ENCODE measurements around the gene CTSD.
"Not testable (repeated sequence)": the region's sequence is repeated elsewhere in the genome, so short reads cannot be mapped to it uniquely, and the experiment has no call there.

The CTSD gene

DNA sequence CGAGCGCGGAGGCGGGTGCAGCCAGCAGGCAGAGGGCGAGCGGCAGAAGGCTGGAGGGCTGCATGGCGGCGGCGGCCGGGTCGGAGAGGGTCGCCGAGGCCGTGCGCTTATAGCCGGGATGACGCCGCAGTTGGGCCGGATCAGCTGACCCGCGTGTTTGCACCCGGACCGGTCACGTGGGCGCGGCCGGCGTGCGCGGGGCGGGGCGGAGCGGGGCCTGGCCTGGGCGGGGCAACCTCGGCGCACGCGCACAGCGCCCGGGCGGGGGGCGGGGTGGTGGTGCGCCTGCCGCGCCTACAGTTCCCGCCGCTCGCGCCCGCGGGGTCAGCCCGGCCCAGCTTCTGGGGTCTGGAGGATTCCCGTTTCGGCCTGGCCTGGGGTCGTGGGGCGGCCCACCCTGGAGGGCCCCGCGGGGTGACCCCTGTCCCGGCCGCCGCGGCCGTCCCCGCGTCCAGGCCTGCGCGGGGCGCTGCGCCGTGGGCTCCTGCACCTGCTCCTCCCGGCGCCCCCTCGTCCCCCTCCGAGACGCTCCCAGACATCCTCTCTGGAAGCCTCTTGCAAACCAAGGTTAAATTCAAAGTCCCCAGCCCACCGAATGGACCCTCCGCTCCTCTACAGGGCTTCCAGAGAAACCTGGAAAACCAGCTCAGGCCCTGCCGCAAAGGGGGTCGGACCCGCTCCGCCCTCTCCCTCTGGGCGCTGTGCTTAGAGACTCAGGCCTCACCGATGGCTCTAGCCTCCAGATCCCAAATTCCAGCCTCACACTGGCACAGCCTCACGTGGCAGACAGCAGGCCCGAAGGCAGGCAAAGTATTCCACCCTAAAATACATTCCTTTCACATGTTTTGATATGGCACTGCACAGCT lies at the start of gene CTSD:
Gene CTSD (minus strand): TSS at position 132 of the 866 bp plus-strand sequence. CDS start 68 bp downstream, at position 64.
- peak; percentile 90 to 91 for ATAC-seq (replicated peaks)
- H3K4me1 Mint-ChIP-seq, result peaks cover 10 to 32% of the 10 kb centered on the region in 2 donors

DNA sequence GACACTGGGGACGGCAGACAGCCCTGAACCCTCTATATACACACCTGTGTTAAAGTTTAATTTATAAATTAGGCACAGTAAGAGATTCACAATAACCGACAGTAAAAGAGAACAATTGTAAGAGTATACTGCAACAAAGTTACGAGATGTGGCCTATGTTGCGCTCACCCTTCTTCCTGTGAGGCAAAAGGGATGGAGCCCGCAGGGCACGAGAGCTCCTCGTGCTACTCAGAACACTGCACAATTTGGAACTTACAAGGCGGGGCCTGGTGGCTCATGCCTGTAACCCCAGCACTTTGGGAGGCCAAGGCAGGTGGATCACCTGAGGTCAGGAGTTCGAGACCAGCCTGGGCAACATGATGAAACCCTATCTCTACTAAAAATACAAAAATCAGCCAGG lies 49.6 kb upstream of the CTSD start:
- H3K4me3 Mint-ChIP-seq; H3K36me3 Mint-ChIP-seq; H3K9me3 Mint-ChIP-seq; ATAC-seq (replicated peaks); H3K27ac Mint-ChIP-seq; H3K4me1 Mint-ChIP-seq; DNase-seq: not testable (repeated sequence)
- H3K27me3 Mint-ChIP-seq, result peaks cover 25 to 33% of the 10 kb centered on the region in 2 donors

More for the DNA sequence above, at the start of gene CTSD:
- peaks cover 3 to 6% of the 10 kb centered on the region in 2 donors for H3K36me3 Mint-ChIP-seq
- H3K27me3 Mint-ChIP-seq, result peaks cover 0 to 5% of the 10 kb centered on the region in 2 donors
- DNase-seq, result peak; percentile 77
- peak within 1 kb of the TSS; percentile 94 to 97 for H3K4me3 Mint-ChIP-seq
- H3K9me3 Mint-ChIP-seq, result no peaks in the 10 kb centered on the region
- H3K27ac Mint-ChIP-seq, result peak within 1 kb of the TSS; percentile 96

DNA sequence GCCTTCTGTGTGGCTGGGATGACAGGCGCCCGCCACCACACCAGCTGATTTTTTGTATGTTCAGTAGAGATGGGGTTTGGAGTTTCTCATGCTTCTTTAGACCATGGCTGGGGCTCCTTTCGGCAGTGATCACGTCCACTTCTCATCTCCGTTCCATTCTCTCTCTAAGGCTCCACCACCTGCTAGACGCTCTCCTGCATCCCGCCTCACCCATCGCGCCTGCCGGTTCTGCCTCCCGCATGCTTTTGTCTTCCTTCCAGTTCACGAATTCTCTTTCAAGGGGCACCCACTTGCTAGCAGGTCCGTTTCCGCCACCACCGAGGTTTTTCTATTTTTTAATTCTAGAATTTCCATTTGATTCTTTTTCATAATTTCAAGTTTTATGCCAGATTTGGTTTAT lies 49.1 kb upstream of the CTSD start:
- Mint-ChIP-seq H3K4me1 (no peaks in the 10 kb centered on the region), H3K4me3 (no peak overlapping the region), H3K27me3 (peaks cover 28 to 38% of the 10 kb centered on the region in 2 donors), H3K27ac (no peak overlapping the region), H3K9me3 (no peaks in the 10 kb centered on the region), H3K36me3 (no peaks in the 10 kb centered on the region)
- DNase-seq, result no peak
- no peak for ATAC-seq (replicated peaks)

DNA sequence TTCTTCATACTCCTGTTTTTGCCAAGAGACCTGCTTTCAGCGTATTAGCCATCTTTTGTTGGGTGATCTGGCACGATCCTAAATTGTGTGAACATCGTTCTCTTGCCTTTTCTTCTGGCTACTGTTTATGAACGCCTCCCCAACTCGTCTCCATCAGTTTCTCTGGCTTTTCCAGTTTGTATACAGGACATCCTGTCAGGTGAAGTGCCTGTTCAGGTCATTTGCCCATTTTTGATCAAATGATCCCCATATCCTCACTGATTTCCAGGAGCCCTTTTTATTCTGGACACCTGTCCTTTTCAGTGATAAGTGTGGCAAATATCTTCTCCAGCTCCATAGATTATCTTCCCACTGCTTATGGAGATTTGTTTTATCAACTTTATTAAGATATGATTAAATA lies 48.5 kb upstream of the CTSD start:
- H3K9me3 Mint-ChIP-seq, result no peaks in the 10 kb centered on the region
- H3K4me1 Mint-ChIP-seq, result no peaks in the 10 kb centered on the region
- no peak for DNase-seq
- no peak for ATAC-seq (replicated peaks)
- H3K27me3 Mint-ChIP-seq, result peaks cover 34 to 43% of the 10 kb centered on the region in 2 donors
- no peak overlapping the region for H3K27ac Mint-ChIP-seq
- H3K4me3 Mint-ChIP-seq, result no peak overlapping the region
- no peaks in the 10 kb centered on the region for H3K36me3 Mint-ChIP-seq

GRCh38 chr11:1810761-1811160 lies 47.0 kb upstream of the CTSD start:
- DNase-seq (no peak), ATAC-seq (replicated peaks) (no peak)
- Mint-ChIP-seq H3K9me3 (no peaks in the 10 kb centered on the region), H3K4me3 (no peak overlapping the region), H3K27ac (no peak overlapping the region), H3K36me3 (no peaks in the 10 kb centered on the region), H3K27me3 (peaks cover 34 to 45% of the 10 kb centered on the region in 2 donors), H3K4me1 (no peaks in the 10 kb centered on the region)

DNA sequence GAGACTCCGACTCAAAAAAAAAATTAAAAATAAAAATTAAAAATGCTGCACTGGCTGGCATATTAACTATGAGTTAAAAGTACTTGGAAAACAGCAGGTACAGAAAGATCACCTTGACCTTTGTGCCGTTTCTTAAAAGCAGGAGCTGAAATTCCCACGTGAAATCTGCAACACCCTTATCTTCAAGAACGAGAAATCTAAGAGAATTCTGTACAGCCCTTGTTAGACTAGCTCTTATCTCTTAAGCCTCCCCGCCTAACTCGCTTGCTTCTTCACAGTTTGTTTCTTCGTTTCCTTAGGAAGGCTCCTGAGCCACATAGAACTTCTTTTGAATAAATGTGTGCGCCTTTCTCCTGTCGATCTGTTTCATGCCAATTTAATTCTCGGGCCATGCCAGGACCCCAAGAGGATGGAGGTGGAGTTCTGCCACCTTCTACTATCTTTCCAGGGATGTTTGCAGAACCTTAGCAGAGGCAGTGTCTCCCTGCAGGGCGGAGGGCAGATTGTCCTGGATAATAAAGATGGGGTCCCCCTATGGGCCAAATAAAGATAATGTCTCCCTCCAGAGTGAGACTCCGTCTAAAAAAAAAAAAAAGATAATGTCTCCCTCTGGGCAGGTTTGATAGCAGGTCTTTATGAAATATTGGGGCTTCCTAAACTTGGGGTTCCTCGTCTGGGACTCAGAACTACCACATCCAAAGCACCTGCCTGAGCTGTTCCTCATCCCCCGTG lies 43.7 kb upstream of the CTSD start:
- no peak overlapping the region for H3K4me3 Mint-ChIP-seq
- no peak for DNase-seq
- H3K36me3 Mint-ChIP-seq, result no peaks in the 10 kb centered on the region
- H3K9me3 Mint-ChIP-seq, result no peaks in the 10 kb centered on the region
- H3K27ac Mint-ChIP-seq, result no peak overlapping the region
- peaks cover 30 to 60% of the 10 kb centered on the region in 2 donors for H3K27me3 Mint-ChIP-seq
- no peak for ATAC-seq (replicated peaks)
- no peaks in the 10 kb centered on the region for H3K4me1 Mint-ChIP-seq

DNA sequence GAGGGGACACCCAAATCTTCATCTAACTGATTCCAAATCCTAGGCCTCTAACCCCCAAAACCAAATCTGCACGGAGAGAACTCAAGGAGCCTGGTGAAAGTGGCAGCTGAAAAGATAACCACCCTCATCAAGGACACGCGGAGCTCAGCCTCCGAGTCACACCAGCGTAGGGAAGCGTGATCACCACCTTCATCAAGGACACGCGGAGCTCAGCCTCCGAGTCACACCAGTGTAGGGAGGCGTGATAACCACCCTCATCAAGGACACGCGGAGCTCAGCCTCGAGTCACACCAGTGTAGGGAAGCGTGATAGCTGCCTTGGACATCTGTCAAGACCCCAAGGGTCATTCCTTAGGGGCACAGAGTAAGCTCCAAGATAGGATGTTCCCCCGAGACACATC lies 41.8 kb upstream of the CTSD start:
- H3K9me3 Mint-ChIP-seq, result no peaks in the 10 kb centered on the region
- no peak overlapping the region for H3K4me3 Mint-ChIP-seq
- no peaks in the 10 kb centered on the region for H3K36me3 Mint-ChIP-seq
- H3K27me3 Mint-ChIP-seq, result peaks cover 38 to 65% of the 10 kb centered on the region in 2 donors
- ATAC-seq (replicated peaks) (no peak), DNase-seq (no peak)
- H3K27ac Mint-ChIP-seq, result no peak overlapping the region
- H3K4me1 Mint-ChIP-seq, result no peaks in the 10 kb centered on the region

- not testable (repeated sequence) for H3K27ac Mint-ChIP-seq; H3K36me3 Mint-ChIP-seq; H3K4me3 Mint-ChIP-seq; DNase-seq; H3K9me3 Mint-ChIP-seq; ATAC-seq (replicated peaks); H3K4me1 Mint-ChIP-seq
- peaks cover 32 to 59% of the 10 kb centered on the region in 2 donors for H3K27me3 Mint-ChIP-seq
These were observed 40.2 kb upstream of the CTSD start for GRCh38 chr11:1803835-1804519.

GRCh38 chr11:1803246-1803645 lies 39.5 kb upstream of the CTSD start:
- ATAC-seq (replicated peaks) (no peak), DNase-seq (no peak)
- H3K27me3 Mint-ChIP-seq, result peaks cover 28 to 65% of the 10 kb centered on the region in 2 donors
- H3K4me3 Mint-ChIP-seq, result no peak overlapping the region
- no peaks in the 10 kb centered on the region for H3K36me3 Mint-ChIP-seq
- no peaks in the 10 kb centered on the region for H3K4me1 Mint-ChIP-seq
- no peak overlapping the region for H3K27ac Mint-ChIP-seq
- no peaks in the 10 kb centered on the region for H3K9me3 Mint-ChIP-seq

DNA sequence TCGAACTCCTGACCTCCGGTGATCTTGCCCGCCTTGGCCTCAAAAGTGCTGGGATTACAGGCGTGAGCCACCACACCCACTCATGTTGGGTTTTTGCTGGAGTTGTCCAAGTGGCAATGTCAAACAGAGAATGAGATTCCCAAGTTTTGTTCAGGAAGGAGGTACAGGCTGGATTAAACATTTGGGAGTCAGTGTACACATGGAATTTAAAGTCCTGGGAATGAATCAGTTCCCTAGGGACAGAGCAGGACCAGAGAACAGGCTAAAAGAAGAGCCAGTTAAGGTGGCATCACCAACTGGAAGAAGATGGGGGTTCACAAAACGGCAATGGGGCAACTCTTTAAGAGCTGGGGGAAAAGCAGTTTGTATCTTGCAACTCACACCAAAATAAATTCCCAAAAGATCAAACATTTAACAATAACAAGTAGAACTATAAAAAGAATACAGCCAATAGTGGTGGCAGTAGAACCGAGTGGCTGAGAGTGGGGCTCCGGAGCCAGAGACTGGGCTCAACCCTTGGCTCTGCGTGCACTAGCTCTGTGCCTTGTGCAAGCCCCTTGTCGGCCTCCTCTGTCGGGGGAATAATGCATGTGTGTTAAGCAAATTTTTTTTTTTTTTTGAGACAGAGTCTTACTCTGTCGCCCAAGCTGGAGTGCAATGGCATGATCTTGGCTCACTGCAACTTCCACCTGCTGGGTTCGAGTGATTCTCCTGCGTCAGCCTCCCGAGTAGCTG lies 33.8 kb upstream of the CTSD start:
- Mint-ChIP-seq H3K4me1 (no peaks in the 10 kb centered on the region), H3K9me3 (no peaks in the 10 kb centered on the region), H3K27ac (no peak overlapping the region), H3K4me3 (no peak overlapping the region), H3K36me3 (peaks cover 0 to 1% of the 10 kb centered on the region in 2 donors), H3K27me3 (peaks cover 45 to 70% of the 10 kb centered on the region in 2 donors)
- ATAC-seq (replicated peaks) (no peak), DNase-seq (no peak)

GRCh38 chr11:1796413-1797011 lies 32.8 kb upstream of the CTSD start:
- peaks cover 0 to 3% of the 10 kb centered on the region in 2 donors for H3K36me3 Mint-ChIP-seq
- H3K27me3 Mint-ChIP-seq, result peaks cover 48 to 65% of the 10 kb centered on the region in 2 donors
- ATAC-seq (replicated peaks), result no peak
- H3K4me1 Mint-ChIP-seq, result no peaks in the 10 kb centered on the region
- H3K9me3 Mint-ChIP-seq, result no peaks in the 10 kb centered on the region
- no peak for DNase-seq
- no peak overlapping the region for H3K27ac Mint-ChIP-seq
- no peak overlapping the region for H3K4me3 Mint-ChIP-seq

DNA sequence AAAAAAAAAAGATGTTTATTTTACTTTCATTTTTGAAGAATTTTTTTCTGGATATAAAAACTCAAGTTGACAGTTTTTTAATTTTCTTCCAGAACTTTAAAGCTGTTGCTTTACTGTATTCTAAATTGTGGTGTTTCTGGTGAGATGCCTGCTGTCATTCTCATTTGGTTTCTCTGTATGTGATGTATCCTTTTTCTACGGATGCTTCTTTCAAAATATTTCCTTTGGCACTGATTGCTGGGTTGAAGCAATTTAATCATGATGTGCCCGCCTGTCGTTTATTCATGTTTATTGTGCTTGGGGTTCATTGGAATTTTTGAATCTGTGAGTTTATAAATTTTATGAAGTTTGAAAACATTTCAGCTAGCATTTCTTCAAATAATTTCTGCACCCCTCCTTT lies 29.4 kb upstream of the CTSD start:
- Mint-ChIP-seq H3K4me1 (no peaks in the 10 kb centered on the region), H3K4me3 (no peak overlapping the region), H3K27ac (no peak overlapping the region), H3K9me3 (no peaks in the 10 kb centered on the region), H3K27me3 (peaks cover 49 to 58% of the 10 kb centered on the region in 2 donors), H3K36me3 (peaks cover 0 to 3% of the 10 kb centered on the region in 2 donors)
- ATAC-seq (replicated peaks) (no peak), DNase-seq (no peak)

GRCh38 chr11:1792461-1792860 lies 28.7 kb upstream of the CTSD start:
- Mint-ChIP-seq H3K36me3 (peaks cover 0 to 3% of the 10 kb centered on the region in 2 donors), H3K9me3 (no peaks in the 10 kb centered on the region), H3K4me3 (no peak overlapping the region), H3K4me1 (no peaks in the 10 kb centered on the region), H3K27ac (no peak overlapping the region), H3K27me3 (peaks cover 46 to 58% of the 10 kb centered on the region in 2 donors)
- ATAC-seq (replicated peaks) (no peak), DNase-seq (no peak)
